Inflammatory macrophage treated with lipopolysaccharide for 1 hour (primary cell): Measurements from ENCODE around the gene UBE2L5.
A peak's percentile ranks its signal among the peaks of the same experiment; 100 is the strongest.

ENCODE experiments used
- DNase-seq, 2 donors: peaks; one replicate each; pipeline ENCODE4 v3.0.0-alpha.2; 2020 to 2022

UBE2L5 gene

DNA sequence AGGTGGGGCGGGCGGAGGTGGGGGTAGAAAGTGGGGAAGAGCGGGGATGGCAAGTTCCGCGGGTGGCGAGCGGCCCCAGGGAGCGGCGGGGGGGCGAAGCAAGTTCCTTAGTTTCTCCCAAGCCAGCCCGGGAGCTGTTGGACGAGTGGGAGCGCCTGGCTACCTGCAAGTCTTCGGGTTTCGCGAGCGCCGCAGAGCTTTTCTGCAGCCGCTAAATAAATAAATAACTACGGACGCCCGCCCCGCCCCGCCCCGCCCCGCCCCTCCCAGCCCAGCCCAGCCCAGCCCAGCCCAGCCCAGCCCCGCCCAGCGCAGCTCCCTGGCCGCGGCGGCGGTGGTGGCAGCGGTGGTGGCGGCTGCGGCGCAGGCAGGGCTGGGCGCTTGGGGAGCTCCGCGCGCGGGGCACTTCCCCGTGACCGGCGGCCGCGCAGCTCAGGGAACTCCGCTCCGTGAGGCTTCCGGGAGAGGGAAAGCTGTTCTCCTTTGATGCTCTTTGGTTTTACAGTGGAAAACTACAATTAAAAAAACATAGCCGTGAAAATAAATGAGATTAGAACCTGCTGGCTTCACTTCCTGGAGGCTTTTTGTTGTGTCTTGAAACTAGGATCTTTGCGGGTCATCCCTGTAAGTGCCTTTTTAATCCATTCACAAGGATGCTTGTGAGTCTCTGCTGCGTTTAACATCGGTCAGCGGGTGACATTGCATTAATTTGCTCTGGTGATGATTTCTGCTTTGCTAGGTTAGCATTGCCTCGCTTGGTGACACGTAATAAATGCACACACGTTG lies at the start of gene UBE2L5:
Gene UBE2L5 (plus strand): TSS at position 440 of the 786 bp plus-strand sequence. CDS start 5,498 bp downstream, outside the sequence.
- DNase-seq = peak; percentile 74 to 84

DNA sequence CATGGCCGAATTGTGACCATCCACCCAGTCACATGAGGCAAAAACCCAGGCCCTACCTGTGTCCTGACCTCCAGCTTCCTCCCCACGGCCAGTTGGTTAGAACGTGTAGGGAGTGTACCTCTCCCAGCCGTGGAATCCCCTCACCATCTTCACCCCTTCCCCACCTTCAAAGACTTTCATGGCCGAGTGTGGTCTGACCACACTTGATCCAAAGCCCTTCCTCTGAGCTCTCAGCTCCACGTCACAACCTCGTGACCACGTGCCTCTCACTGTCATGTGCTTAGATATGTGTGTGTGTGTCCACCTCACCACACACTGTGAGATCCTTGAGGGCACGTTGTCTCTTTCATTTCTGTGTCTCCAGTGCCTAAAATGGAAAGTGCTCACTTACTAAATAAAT lies 48.6 kb upstream of the UBE2L5 start:
- DNase-seq = peak in 1 of 2 donors; percentile 60

DNA sequence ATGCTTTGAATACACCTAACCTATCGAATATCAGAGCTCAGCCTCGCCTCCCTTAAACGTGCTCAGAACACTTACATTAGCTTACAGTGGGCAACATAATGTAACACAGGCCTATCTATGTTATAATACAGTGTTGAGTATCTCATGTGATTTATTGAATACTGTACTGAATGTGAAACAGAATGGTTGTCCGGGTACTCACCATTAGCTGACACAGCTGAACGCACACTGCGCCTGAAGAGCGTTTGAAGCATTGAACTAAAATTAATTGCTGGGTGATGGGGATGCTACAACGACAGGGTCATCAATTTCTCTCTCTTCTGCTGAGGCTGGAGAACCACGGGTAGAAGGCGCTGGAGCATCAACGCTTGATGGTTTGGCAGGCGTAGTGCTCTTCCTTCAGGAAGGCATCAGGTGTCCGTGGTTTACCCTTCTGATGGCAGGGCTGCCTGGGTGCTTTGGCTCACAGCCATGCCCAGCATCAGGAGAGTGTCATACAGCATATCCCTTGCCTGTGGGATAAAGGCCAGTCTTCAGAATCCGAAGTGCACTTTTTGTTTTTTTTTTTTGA lies 46.9 kb upstream of the UBE2L5 start:
- DNase-seq = no peak

DNA sequence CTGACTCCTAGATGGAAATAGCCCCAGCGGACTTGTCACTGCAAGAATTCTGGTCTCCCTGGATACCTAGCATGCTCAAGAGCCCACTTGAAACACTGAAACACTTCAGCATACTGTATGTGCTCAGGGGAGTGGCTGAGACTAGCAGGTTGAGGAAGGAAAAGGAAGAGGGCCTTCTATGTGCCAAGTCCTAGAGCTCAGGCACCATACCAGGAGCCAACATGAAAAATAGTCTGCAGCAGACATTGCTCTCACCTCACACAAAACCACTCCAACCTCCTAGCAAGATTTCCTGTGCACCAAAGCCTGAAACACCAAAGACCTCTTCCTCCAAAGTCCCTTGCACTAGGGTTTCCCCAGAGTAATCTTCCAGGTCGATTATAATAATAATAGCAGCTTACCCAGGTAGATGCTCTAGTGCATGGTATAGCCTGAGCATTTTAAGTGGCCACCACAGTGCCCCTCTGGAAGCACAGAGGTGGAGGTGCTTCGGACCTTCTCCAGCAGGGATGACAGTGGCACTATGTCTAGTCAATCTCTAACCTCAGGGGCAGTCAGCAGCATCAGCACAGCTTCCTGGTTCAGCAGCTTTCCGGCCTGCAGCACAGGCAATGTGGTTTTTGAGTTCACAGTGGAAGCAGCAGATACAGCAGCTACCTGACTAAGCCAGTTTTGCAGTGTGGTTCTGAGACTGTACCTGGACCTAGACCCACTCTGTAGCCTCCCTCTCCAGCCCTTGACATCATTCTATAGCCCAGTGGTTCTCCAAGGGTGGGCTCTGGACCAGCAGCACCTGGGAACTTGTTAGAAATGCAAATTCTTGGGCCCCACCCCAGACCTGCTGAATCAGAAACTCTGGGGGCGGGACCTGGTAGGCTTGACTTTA lies 45.6 kb upstream of the UBE2L5 start:
- no peak for DNase-seq

DNA sequence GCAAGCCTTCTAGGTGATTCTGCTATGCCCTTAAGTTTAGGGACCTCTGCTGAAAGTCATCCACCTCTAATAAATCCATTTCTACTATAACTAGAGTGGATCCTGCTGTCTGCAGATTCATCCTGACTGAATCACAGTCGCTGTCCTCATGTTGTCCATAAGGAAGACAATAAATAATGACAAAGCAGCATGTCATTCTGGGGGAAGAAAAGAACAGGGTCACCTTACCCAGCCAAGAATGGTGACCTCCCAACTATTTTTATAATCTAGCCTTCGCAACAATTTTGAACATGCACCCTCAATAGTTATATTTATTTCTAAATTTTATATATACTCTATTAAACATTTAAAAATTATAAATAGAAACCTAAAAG lies 45.0 kb upstream of the UBE2L5 start:
- no peak for DNase-seq

DNA sequence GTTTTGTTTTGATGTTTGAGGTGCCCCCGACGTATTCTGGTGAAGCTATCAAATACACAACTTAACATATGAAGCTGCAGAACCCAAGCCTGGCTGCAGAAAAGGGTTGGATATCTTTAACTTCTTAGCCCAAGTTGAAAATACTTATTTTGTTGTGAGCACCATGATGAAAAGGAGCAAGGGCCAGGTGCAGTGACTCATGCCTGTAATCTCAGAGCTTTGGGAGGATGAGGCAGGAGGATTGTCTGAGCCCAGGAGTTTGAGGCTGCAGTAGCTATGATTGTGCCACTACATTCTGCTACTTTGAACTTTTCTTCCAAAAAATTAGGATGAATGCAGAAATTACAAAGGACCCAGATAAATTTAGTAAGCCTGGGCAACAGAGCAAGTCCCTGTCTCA lies 44.1 kb upstream of the UBE2L5 start:
- DNase-seq = no peak

DNA sequence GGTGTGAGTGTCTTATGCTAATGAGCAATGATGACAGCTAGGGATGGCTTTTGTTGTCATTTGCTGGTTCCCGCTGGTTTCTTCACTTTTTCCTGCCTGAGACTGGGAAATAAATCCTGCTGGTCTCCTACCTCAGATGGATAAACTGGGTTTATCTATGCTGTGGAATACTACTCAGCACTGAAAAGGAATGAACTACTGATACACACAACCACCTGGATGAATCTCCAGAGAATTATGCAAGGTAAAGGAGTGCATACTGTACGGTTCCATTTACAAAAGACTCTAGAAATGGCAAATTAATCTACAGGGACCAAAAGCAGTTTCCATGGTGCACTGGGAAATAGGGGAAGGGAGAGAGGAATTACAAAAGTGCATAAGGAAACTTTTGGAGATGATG lies 41.2 kb upstream of the UBE2L5 start:
- no peak for DNase-seq

DNA sequence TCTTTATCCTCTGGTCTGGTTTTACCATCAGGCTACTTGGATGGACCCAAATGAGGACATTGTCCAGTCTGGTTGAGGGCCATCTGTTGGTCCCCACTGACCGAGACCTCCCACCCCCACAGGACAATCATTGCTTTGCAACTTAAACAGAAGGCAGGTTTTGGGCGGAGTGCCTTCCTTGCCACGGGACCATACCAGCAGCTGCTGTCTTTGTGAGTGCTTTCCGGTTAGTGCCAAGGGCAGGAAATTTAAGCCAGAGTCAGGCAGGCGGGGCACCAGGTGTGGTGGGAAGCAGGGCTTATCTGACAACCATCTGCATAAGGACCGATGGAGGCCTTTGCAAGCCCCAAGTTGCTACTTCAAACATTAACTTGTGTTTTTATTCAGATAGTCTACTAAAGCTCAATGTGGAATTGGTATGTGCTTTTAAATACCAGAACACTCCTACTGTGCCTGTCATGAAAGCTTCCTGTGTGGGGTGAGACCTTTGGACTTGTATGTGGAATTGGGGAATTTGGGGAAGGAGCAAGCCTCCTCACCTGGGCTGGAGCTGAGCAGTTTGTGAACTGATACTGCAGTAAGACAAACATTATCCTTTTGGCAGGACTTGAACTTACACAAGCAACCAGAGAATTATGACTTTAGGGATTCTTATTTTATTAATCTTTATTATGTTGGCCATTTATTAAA lies 39.3 kb upstream of the UBE2L5 start:
- no peak for DNase-seq

DNA sequence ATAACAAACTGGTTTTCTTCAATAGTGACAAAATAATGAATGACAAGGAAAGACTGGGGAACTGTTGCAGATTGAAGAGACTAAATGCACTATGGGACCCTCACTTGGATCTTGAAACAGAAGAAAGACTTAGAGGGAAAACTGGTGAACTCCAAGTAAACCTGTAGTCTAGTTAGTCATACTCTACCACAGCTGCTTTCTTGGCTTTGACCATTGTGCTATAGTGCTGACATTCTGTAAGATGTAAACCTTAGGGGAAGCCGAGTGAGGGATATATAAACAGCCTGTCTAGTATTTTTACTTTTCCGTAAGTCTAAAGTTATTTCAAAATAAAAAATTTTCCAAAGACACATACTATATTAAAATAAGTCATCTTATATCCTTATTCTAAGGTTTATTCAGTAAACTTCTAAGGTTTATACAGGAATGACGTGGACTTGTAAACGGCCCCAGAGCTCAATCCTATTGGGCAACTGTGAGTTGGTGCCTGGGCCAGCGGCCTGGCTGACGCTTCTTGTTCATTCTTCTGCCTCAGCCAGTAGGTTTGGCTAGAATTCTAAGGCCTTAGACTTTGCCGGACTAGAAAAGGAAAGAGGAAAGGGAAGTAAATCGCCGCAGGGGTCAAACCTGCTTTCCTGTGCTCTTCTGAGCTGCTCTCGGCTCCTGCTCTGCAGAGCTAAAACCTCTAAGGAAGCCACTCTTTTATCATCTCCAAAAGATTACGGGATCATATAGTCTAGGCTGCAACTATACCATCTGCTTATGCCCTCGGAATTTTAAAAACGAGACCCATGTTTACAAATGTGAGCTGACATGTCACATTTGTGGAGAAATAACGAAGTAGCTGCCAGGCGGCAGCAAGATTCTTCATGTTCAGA lies 33.6 kb upstream of the UBE2L5 start:
- DNase-seq = peak in 1 of 2 donors; percentile 13

DNA sequence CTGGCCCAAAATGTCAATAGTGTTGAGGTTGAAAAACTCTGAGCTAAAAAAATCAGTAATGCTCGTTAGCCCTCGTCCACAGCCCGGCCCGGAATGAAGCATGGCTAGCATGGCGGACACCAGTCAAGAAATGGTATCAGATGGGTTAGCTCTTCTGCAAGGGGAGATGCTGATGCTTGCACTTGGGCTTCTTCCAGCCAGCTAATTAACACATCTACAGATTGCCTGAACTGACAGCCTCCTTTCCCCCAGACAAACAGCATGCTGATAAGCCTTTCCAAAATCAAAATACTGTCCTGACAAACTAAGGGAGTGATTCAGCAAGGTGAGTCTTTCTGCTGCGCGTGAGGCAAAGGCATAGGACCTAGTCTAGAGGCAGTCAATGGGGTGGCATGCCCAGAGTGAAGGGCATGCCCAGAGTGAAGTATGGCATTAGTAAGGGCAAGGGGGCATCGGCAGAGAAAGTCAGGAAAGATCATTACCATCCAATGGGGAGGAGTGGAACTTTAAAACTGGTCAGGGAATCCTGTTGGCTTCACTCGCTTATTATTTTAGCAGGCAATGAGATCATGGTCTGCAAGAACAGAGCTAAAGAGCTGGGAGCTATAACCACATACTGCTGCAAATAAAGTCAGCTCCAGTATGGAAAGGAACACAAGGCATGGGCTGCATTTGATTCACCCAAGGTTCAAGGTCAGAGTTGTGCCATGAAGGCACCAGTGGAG lies 30.2 kb upstream of the UBE2L5 start:
- DNase-seq = no peak

DNA sequence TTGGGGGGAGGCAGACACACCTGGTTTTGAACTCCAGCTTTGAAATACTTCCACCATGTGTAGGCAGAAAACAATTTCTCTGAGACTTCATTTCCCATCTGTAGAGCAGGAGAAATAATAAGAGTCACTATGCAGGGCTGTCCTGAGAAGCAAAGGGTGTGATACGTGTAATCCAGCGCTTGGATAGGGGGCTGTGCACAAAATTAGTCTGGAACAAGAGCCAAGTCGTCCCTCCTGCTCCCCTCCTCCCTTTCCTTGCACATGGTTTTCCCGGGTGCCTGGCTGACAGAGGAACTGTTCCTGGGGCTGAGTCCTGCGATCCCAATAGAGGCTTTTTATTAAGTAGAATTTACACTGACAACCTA lies 29.6 kb upstream of the UBE2L5 start:
- no peak for DNase-seq

DNA sequence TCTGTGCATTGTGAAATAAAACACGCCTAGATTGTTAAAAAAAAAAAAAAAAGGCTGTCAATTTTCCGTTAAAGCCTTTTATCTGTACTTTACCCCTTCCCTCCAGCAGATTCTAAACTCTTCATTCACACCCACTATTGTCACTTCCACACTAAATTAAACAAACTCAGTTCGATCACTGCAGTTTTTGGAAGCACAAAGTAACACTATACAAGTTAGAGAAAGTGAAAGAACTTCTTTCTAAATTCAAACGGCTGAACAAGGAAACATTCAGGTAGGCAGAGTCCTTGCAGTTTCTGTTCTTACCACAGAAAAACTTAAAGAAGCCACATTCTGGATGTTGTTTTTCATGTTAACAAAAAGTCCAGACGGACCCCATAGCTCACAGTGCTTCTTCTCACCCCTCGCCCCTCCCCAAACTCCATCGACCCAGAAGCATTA lies 27.5 kb upstream of the UBE2L5 start:
- peak in 1 of 2 donors; percentile 38 for DNase-seq

DNA sequence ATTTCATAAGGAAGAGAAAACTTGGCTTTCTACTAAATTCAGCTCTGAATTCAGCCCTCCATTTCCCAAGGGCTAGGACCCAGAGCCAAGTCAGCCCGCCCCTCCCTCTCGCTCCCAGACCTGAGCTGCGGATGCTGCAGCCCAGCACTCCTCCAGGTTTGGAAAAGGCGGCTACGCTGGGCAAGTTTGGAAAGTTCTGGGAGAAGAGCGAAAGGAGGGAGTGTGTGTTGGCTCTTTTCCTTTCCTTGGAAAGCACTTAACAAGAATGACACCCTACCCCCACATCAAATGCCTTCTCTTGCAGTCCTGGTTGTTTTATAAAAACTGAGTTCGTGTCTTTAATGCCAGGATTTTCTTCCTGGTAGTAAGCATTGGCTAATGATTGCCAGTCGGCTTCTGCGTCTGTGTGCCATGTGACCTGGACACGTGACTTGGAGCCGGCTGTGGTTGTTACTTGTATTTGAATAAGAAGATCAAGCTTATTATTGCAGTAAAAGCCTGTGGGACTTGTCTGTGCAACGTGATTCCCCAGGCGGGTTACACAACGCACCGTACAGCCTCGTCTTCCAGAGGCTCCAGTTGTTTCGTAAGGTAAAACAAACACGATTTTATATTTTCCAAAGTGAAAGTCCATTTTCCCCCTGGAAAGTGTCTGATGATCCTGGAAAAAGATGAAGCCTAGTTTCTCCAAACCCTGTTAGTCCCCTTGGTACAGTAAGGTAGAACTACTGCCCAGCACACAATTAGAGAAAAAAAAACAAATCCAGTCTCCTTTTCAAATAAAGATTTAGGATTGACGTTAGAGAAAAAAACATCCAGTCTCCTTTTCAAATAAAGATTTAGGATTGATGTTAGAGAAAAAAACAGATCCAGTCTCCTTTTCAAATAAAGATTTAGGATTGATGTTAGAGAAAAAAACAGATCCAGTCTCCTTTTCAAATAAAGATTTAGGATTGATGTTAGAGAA lies 26.8 kb upstream of the UBE2L5 start:
- peak; percentile 85 to 86 for DNase-seq

DNA sequence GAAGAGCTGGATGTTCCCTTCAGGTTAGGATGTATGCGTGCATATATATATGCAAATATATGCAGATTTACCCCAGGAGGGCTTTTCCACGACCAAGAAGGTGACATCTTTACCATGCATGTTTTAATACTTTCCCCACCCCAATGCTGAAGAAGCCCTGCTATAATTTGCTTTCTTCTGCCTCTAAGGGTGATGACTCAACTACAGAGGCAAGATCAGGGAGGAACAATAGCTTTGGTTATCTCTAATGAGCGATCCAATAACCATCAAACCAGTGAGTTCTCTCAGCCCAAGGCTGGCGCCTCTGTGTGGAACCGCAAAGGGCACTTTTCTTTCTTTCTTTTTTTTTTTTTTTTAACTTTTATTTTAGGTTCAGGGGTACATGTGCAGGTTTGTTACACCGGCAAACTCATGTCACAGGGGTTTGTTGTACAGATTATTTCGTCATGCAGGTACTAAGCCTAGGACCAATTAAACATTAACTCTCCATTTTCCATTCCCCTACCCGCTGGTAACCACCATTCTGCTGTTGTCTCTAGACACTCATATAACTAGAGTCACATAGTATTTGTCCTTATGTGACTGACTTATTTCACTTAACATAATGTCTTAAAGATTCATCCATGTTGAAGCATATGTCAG lies 25.7 kb upstream of the UBE2L5 start:
- DNase-seq = no peak

DNA sequence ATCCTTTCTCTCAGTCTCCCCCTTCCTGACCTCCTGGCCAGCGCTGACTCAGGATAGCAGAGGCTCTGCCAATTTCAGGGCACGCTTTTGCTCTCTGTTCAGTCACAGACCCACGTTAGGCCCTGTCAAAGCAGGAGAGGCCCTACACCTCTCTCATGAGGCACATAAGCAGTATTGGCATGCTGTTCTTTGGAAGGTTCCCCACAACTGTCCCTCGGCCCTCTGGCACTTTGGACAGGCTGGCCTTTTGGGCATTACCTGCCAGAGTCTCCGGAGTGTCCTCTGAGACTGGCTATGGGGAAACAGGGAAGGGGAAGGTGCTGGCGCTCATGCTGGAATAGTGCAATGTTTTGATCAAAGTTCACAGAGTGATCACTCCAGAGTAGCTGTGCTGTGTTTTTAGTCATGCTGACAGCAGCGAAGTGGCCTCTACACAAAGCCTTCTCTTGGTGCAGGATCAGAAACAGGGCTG lies 23.7 kb upstream of the UBE2L5 start:
- no peak for DNase-seq

DNA sequence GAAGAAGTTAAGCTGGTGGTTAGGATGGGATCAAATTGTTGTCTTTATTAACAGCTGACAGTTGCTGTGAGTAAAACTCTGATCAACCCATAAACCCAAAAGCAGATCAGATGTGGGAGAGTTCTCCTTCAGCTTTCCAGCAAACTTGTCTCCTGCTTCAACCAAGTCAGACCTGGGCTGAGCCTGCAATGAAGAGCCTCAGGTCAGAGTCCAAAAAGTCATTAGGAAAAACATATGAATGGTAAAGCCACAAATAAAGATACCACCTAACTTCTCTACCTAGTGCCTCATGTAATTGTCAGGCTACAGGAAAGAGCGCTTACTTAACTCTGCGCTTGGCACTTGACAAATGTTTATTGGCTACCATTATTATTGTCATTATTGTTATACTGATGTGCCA lies 21.9 kb upstream of the UBE2L5 start:
- DNase-seq = no peak

DNA sequence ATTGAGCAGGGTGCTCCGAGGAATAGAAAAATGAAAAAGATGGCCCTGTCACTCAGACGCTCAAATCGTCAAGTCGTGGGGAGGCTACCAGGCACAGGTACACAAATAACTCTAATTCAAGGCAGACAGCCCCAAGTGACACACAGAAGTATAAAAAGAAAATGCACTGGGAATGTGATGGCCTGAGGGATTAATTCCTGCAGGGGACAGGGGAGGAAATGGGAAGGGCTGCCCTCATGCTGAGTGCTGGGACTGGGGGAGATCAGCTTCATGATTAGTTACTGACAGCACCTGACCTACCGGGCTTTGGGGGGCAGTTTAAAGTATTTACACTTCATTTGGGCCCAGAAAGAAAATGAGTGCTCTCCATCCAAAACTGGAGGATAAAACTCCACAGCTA lies 20.9 kb upstream of the UBE2L5 start:
- no peak for DNase-seq

DNA sequence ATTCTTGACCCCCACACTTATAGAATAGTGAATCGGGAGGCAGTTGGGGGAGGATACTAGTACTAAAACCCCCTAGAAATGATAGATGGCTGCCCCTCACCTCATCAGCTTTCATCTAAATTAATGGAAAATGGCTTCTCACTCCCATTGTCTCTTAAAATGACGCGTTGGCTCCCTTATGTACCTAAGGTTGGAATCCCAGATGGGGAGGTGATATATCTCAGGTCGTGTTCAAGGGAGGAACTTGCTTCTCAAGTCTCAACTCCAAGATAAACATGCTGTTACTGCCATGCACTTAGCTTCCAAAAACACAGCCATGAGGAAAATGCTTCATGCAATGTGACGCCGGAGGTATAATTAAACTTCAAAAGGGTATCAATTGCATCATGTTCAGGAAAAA lies 18.8 kb upstream of the UBE2L5 start:
- no peak for DNase-seq

DNA sequence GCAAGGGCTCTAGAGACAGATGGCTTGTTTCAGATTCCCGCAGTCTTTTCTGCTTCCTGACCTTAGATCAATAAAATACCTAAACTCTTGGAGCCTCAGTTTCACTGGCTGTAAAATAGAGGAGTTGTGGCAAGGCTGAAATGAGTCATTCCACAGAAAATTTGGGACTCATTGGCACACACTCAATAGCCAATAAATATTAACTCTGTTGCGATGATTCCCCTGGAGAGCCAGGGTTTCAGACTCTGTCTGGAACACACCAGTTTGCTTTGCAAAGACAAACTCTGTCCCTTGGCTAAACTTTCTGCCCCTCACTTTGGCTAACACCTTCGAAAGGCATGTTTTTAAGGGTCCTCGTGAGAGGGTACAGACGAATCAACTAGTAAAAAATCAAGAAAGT lies 18.1 kb upstream of the UBE2L5 start:
- no peak for DNase-seq
